Stimulated activated CD4-positive, alpha-beta T cell treated with anti-CD3 and anti-CD28 coated beads, Interleukin-4, amount 100 ng/mL, for 1 hour (primary cell): ENCODE data around the gene STX8.
"Not testable (repeated sequence)": the region's sequence is repeated elsewhere in the genome, so short reads cannot be mapped to it uniquely, and the experiment has no call there.

Experiments
- DNase-seq: peaks from one replicate; pipeline ENCODE4 v3.0.0-alpha.2; 2020

STX8 gene

GRCh38 chr17:9381068-9381467 is 194.6 kb downstream of the STX8 start:
- DNase-seq = no peak

DNA sequence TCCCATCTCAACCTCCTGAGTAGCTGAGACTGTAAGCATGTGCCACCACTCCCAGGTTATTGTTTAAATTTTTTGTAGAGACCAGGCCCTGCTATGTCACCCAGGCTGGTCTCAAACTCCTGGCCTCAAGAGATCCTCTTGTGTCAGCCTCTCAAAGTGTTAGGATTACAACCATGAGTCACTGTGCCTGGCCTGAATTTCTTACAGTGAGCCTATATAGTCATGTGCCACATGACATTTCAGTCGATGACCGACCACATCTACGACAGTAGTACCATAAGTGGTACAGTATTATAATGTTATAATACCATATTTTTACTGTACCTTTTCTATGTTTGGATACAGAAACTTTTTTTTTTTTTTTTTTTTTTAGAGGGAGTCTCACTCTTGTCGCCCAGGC is 195.3 kb downstream of the STX8 start:
- no peak for DNase-seq

DNA sequence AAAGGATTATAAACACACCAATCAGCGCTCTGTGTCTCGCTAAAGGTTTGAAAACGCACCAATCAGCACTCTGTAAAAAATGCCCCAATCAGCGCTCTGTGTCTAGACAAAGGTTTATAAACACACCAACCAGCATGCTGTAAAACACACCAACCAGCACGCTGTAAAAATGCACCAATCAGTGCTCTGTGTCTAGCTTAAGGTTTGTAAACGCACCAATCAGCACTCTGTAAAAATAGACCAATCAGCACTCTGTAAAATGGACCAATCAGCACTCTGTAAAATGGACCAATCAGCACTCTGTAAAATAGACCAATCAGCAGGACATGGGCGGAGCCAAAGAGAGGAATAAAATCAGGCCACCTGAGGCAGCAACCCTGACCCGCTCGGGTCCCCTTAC is 199.4 kb downstream of the STX8 start:
- not testable (repeated sequence) for DNase-seq

- DNase-seq = no peak
Measured at GRCh38 chr17:9371019-9371418, 204.6 kb downstream of the STX8 start.

DNA sequence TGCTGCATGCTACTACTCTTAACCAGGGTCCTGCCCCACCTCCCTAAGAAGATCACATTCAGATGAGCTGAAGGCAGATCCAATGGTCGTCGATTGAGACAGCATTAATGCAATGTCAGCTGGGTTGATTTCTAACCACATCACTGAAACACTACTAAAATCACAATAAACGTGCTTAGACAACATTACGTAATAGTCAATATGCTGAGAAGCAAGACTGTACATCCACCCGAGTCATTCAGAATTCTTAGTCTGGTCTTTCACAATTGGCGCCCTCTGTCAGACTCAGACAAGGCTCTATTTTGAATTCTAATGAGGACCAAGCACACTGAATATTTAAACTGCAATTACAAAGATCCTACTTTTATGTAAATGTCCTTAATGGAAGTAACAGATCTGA is 205.2 kb downstream of the STX8 start:
- DNase-seq = no peak

DNA sequence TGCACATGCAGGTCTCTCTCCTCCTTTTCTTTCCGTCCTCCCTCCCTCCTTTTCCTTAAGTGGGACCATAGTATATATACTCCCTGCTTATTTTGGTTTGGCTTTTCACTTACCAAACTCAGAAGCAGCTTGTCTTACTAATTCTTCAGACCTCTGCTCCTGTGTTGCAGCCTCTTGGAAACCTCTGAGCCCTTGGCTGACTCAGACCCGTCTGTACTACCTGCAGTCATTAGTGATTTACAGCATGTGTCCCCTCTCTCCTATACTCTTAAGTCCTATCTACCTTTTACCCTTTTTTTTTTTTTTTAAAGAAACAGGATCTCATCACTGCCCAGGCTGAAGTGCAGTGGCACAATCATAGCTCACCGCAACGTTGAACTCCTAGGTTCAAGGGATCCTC is 207.0 kb downstream of the STX8 start:
- DNase-seq = no peak

DNA sequence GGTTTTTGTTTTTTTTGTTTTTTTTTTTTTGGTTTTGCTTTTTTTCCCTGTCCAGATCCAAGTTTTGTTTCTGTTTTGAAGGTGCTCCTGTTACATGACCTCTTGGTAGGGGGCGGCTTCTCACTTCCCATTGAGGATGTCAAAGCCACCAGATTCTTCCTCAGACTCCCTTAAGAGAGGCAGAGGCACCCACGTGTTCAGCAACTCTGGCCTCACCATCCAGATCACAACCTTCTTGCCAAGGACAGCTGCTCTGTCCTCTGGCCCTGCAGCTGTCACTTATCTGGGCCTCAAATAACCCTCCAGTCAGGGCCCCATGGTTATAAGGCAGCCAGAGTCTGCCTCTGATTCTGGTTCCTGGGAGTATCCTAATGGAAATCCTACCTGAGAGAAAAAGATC is 208.5 kb downstream of the STX8 start:
- no peak for DNase-seq

GRCh38 chr17:9364837-9365430 is 210.7 kb downstream of the STX8 start:
- no peak for DNase-seq

- DNase-seq = no peak
Measured at GRCh38 chr17:9363440-9364350, 211.9 kb downstream of the STX8 start.

- DNase-seq = no peak
Measured at GRCh38 chr17:9361188-9361955, 214.2 kb downstream of the STX8 start.

DNA sequence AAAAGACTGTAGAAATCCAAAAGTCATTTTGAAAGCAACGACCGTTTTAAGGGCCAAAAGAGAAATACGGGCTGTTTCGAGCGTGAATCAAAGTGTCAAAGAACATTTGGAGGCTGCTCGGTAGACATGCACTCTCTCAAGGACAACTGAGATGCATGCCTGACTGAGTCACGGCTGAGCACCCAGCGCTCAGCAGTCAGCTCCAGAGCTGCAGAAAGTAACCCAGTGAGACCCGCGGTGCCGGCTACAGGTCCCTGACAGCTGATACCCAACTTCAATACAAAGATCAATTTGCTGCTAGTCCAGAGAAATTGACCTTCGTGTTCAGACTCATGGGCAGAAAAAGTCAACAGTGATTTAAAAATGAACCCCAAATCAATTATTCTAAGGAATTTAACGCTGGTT is 214.9 kb downstream of the STX8 start:
- DNase-seq = no peak

DNA sequence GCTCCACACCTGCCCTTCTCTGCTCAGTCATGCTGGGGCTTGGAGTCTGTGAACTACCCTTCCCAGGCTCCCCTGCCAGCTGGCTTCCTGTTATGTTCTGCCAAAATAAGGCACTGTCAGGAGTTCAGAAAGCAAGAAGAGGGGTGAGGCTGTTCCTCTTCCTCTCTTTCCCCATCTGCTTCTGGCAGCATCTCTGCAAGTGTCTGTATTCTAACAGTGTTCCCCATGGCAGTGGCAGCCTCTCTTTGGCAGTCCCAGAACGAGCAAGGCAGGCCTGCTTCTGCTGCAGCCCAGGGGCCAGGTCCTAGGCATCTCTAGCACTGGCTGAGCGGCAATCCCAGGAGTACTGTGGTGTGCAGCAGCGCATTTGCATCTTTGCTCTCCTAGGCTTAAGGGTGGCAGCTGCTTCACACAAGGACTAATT is 219.1 kb downstream of the STX8 start:
- DNase-seq = no peak

DNA sequence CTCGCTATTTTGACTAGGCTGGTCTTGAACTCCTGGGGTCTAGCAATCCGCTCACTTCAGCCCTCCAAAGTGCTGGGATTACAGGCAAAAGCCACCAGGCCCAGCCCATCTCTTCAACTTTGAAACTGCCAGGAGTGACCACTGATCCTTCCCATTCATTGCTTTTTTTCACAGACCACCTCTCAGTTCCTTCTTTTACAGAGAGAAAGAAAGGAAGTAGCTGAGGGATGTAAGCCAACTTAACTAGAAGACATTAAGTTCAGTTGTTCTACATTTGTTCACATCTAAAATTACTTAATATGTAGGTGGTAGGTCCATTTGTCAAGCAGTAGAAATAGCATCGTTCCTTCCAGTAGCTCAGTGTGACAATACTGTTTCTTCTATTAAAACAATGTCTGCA is 219.8 kb downstream of the STX8 start:
- DNase-seq = no peak

DNA sequence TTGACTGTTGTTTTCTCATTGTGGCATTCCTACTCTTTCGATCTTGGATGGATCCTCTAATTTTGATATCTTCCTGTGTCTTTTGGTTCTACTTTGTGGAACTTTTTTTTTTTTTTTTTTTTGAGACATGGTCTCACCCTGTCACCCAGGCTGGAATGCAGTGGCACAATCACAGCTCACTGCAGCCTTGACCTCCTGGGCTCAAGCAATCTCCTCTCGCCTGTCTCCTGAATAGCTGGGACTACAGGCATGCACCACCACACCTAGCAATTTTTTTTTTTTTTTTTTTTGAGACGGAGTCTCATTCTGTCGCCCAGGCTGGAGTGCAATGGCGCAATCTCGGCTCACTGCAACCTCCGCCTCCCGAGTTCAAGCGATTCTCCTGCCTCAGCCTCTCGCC is 220.4 kb downstream of the STX8 start:
- DNase-seq = not testable (repeated sequence)

GRCh38 chr17:9350080-9350479 is 225.5 kb downstream of the STX8 start:
- no peak for DNase-seq

GRCh38 chr17:9346296-9346926 is 229.2 kb downstream of the STX8 start:
- DNase-seq = no peak

DNA sequence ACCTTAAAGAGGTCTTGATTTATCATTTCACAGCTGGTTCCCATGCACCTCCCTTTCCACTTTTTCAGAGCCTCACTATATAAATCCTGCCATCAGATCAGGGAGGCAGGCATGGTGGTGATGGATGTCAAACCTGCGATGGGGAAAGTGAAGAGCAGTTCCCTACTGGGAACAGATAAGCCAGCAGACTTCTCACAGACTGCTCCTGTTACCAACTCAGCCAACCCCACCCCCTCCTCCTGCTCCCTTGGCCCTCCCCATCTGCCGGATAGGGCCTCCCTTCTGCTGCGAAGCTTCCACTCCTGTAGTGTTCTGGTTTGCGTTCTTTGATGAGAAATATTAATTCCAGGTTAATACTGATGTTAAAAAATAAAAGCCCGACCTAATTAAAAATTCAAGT is 232.1 kb downstream of the STX8 start:
- DNase-seq = no peak

GRCh38 chr17:9342225-9342624 is 233.4 kb downstream of the STX8 start:
- no peak for DNase-seq

GRCh38 chr17:9339958-9340357 is 235.7 kb downstream of the STX8 start:
- no peak for DNase-seq

GRCh38 chr17:9339482-9339881 is 236.1 kb downstream of the STX8 start:
- not testable (repeated sequence) for DNase-seq

- no peak for DNase-seq
Measured at GRCh38 chr17:9336817-9337216, 238.8 kb downstream of the STX8 start.

- DNase-seq = no peak
Measured at GRCh38 chr17:9334536-9335446, 240.8 kb downstream of the STX8 start.
